NT2/D1 (cell line): ENCODE data around the gene KRTAP26-1.

Source experiments
- DNase-seq: peaks from one replicate; pipeline ENCODE4 v3.0.0-alpha.2; 2011; ENCODE audit warnings: low read depth, low spot score
- H3K27me3 ChIP-seq: 2 replicates; pipeline ENCODE4 v1.6.0; 2011; ENCODE audit warnings: mild to moderate bottlenecking; ENCODE audit not compliant: insufficient read length, insufficient read depth
- H3K36me3 ChIP-seq: 2 replicates; pipeline ENCODE4 v1.6.1; 2011; ENCODE audit warnings: mild to moderate bottlenecking, low read length, mixed read lengths; ENCODE audit not compliant: insufficient read depth, insufficient read length
- H3K4me1 ChIP-seq: 2 replicates; pipeline ENCODE4 v1.5.1; 2011; ENCODE audit not compliant: insufficient read depth, insufficient read length
- H3K4me3 ChIP-seq: 2 replicates; pipeline ENCODE4 v1.5.1; 2011; ENCODE audit warnings: low read depth; ENCODE audit not compliant: insufficient read length
- H3K9ac ChIP-seq: 2 replicates; pipeline ENCODE4 v1.6.0; 2011; ENCODE audit warnings: low read depth; ENCODE audit not compliant: insufficient read length
- H3K9me3 ChIP-seq: 2 replicates; pipeline ENCODE4 v1.5.1; 2011; ENCODE audit warnings: mild to moderate bottlenecking, low read length; ENCODE audit not compliant: insufficient read depth
- SUZ12 ChIP-seq: IDR thresholded peaks from 2 replicates; pipeline ENCODE4 v1.6.1; 2011; ENCODE audit not compliant: insufficient read length, insufficient read depth; ENCODE audit errors: extremely low read depth
- YY1 ChIP-seq: IDR thresholded peaks from 2 replicates; pipeline ENCODE4 v1.6.1; 2011; ENCODE audit not compliant: insufficient read length, insufficient read depth
- ZNF274 ChIP-seq: IDR thresholded peaks from 2 replicates; pipeline ENCODE4 v1.6.1; 2011; ENCODE audit warnings: mild to moderate bottlenecking, low read depth, low read length

The KRTAP26-1 gene

DNA sequence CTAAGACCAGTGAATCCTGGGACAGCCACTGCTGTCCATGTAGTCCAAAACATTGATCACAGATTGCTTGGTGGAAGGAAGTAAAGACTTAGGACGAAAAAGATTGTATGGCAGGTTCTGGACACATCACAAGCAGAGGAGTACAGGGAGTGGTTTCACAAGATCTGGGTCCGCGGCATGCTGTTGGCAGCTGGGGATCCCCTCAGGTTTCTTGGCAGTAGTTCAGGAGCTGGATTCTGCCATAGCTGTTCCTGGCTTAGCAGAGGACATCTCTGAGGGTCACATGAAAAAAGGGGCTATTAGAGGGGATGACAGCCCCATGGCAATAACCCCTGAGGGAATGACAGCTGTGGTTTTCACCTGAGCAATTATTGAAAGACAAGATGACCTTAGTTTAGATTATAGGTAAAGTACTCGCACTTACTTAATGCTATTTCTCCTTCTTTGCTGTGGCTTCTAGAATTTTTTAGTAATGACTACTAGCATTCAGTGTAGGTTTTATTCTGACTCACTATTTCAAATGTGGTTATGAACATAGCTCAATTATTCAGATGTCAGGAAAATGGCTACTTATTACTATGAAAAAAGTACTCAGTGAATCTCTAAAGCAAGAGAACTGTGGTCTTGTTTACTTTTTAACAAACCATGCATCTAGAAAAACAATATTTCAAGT lies 9.2 kb upstream of the KRTAP26-1 start:
- no peak for TF ChIP-seq SUZ12
- Histone ChIP-seq H3K27me3 (no peaks in the 10 kb centered on the region), H3K9me3 (peaks cover 5% of the 10 kb centered on the region; the same call in 1 of the 2 replicates), H3K9ac (no peak overlapping the region), H3K4me3 (no peak overlapping the region), H3K4me1 (no peaks in the 10 kb centered on the region), H3K36me3 (no peaks in the 10 kb centered on the region)
- DNase-seq: no peak

DNA sequence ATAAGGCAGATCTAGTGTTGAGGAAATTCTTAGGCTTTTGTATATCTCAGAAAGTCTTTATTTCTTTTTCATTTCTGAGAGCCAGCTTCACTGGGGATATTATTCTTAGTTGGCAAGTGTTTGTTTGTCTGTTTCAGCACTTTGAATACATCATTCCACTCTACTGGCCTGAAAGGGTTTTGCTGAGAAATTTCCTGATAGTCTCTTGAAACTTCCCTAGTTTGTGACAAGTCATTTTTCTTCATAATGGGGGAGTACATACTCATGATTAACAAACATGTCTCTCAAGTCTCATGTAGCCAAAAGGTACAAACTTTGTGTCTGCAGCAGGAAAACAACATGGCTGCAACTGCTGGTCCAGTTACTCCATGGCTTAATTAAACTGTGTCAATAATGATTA lies 6.3 kb upstream of the KRTAP26-1 start:
- no peaks in the 10 kb centered on the region for H3K27me3 ChIP-seq
- TF ChIP-seq YY1 (no peak), SUZ12 (no peak), ZNF274 (no peak)
- H3K4me1 ChIP-seq: no peaks in the 10 kb centered on the region
- H3K4me3 ChIP-seq: no peak overlapping the region
- no peak for DNase-seq
- H3K9ac ChIP-seq: no peak overlapping the region
- peaks cover 5% of the 10 kb centered on the region; the same call in 1 of the 2 replicates for H3K9me3 ChIP-seq
- no peaks in the 10 kb centered on the region for H3K36me3 ChIP-seq

DNA sequence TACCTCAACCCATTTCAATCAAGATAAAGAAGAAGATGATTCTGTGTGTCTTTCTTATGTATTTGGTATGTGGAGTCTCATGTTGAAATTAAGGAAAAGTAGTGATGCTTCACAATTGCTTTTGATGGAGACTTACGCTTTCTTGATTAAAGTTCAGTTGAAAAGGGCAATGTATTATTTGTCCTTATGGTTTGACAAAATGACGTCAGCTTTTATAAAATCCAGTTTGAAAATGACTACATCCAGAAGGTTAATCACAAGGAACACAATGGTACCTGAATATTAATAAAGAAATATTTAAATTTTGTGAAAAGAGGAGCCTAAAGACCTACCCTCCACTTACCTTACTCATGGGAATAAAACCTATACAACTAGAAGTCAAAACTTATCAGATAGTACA lies 4.4 kb downstream of the KRTAP26-1 start:
- DNase-seq: no peak
- TF ChIP-seq YY1: no peak
- no peak for TF ChIP-seq SUZ12
- no peak for TF ChIP-seq ZNF274
- no peaks in the 10 kb centered on the region for H3K4me1 ChIP-seq
- no peak overlapping the region for H3K4me3 ChIP-seq
- H3K27me3 ChIP-seq: no peaks in the 10 kb centered on the region
- no peak overlapping the region for H3K9ac ChIP-seq
- H3K36me3 ChIP-seq: no peaks in the 10 kb centered on the region
- no peaks in the 10 kb centered on the region for H3K9me3 ChIP-seq

DNA sequence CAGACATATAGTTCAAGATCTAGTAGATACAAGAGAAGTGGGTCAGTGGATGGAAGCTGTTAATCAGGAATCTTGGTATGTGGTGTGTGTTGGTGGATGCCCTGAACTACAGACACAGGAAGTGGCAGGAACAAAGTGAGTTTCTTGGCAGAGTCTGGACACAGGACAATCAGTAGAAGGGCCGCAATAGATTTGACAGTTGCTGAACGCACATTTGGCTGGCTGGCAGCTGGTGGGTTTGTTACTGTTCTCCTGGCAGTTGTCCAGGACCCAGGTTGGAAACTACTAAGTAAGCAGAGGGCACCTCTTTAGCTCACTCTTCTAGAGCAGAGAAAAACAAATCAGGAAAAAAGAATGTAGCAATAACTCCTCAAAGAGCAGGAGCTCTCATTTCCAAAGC lies 13.2 kb downstream of the KRTAP26-1 start:
- DNase-seq: no peak
- H3K9ac ChIP-seq: no peak overlapping the region
- no peaks in the 10 kb centered on the region for H3K36me3 ChIP-seq
- H3K9me3 ChIP-seq: no peaks in the 10 kb centered on the region
- H3K4me3 ChIP-seq: no peak overlapping the region
- no peak for TF ChIP-seq SUZ12
- no peak for TF ChIP-seq YY1
- no peak for TF ChIP-seq ZNF274
- no peaks in the 10 kb centered on the region for H3K4me1 ChIP-seq
- H3K27me3 ChIP-seq: no peaks in the 10 kb centered on the region

DNA sequence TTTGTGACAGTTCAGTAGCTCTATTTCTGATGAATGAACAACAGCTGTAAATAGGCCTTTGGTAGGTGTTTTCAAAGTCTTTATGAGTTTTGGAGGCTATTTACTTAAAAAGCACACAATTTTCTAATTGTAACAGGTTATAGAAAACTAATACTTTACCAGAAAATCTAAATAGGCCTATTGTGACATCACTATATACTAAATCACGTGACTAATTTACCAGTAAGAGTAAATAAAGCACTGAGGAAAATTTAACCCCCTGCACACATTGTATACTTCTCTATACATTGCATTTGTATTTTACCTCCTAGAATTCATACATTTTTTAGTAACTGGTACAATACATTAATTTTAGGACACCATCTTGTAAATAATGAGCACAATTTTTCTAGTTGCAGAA lies 15.0 kb downstream of the KRTAP26-1 start:
- no peaks in the 10 kb centered on the region for H3K4me1 ChIP-seq
- H3K4me3 ChIP-seq: no peak overlapping the region
- H3K9me3 ChIP-seq: no peaks in the 10 kb centered on the region
- no peak for DNase-seq
- H3K27me3 ChIP-seq: no peaks in the 10 kb centered on the region
- TF ChIP-seq YY1: no peak
- TF ChIP-seq SUZ12: no peak
- no peak for TF ChIP-seq ZNF274
- no peaks in the 10 kb centered on the region for H3K36me3 ChIP-seq
- H3K9ac ChIP-seq: no peak overlapping the region

- H3K9ac ChIP-seq: no peak within 1 kb of the TSS
- H3K9me3 ChIP-seq: no peaks in the 10 kb centered on the region
- H3K4me1 ChIP-seq: no peaks in the 10 kb centered on the region
Observed at GRCh38 chr21:30289215-30289614, 30.9 kb downstream of the KRTAP26-1 start, which contains the start of gene KRTAP25-1. Gene KRTAP25-1, minus strand, starts transcription at chr21:30289514. Its CDS starts 24 bp downstream, at chr21:30289490.

DNA sequence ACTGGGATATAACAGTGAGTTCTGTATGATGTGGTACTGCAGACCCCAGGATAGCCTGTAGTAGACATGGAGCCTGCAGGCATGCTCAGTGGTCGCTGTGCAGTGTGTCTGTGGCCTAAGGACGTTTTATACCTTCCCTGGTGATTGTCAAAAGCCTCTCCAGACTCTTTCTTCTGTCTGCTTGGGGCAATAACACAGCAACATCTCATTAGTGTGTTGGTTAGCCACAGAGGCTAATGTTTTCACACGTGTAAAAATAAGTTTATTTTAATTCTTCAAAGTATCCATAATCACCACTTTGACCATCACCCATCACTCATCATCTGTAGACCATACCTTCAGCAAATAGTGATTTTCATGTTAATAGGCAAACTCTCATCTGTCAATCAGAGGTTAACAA lies 37.3 kb downstream of the KRTAP26-1 start, which contains the start of gene KRTAP24-1:
TSS of gene KRTAP24-1 (minus strand) at position 101 of the 400 bp plus-strand sequence. CDS start at position 83, 18 bp downstream.
- H3K9me3 ChIP-seq: no peaks in the 10 kb centered on the region

More at GRCh38 chr21:30289215-30289614, 30.9 kb downstream of the KRTAP26-1 start, which contains the start of gene KRTAP25-1:
- no peaks in the 10 kb centered on the region for H3K27me3 ChIP-seq
- no peaks in the 10 kb centered on the region for H3K36me3 ChIP-seq
- H3K4me3 ChIP-seq: no peak within 1 kb of the TSS
- no peak for DNase-seq
- TF ChIP-seq ZNF274: no peak

More for the DNA sequence above, 37.3 kb downstream of the KRTAP26-1 start, which contains the start of gene KRTAP24-1:
- H3K27me3 ChIP-seq: no peaks in the 10 kb centered on the region
- H3K36me3 ChIP-seq: no peaks in the 10 kb centered on the region
- H3K4me1 ChIP-seq: no peaks in the 10 kb centered on the region
- TF ChIP-seq YY1: no peak
- DNase-seq: no peak
- no peak within 1 kb of the TSS for H3K9ac ChIP-seq
- no peak within 1 kb of the TSS for H3K4me3 ChIP-seq
